H1 (cell line): ENCODE data around the gene AMER2. TPM values are rescaled to one million over a fixed set of nuclear protein-coding genes. Genes with fewer than 3 reads are reported as not detected.

Experiments
- ATF2 ChIP-seq: IDR thresholded peaks from 2 replicates; pipeline ENCODE4 v1.6.1; 2012; ENCODE audit warnings: low read length, inconsistent platforms
- polyA plus RNA-seq, 7 experiments: library from polyadenylated mRNA; depleted of rRNA in 3 of 7; stranded (reverse) in 5 of 7; unstranded in 2 of 7; fragments of >200 nt in 5 of 7; fragments of 200-250 nt in 2 of 7; gene quantifications; 1 replicate in 5 of 7; 2 replicates in 1 of 7; 4 replicates in 1 of 7; pipeline versions ENCODE4 v1.2.1 to v1.2.3, GENCODE V29; 2011 to 2013; ENCODE audit warnings: missing spikeins in 2 of 7, mixed read lengths in 2 of 7
- total RNA-seq: library from RNA; stranded (reverse); fragmentation: NEBNext Ultra II Directional; extraction: Animal tissue kit (Norgen Biotek cat#: 25700); gene quantifications from 2 replicates; pipeline ENCODE4 v1.2.1, GENCODE V29; 2021
- TF ChIP-seq, protein P1 (sequence below): IDR thresholded peaks from 2 replicates; pipeline ENCODE4 v1.6.1; 2011; ENCODE audit warnings: low read depth, mild to moderate bottlenecking, low read length; ENCODE audit not compliant: insufficient read depth

AMER2 gene
- total and polyA plus RNA-seq, 2 of the 8 experiments (the other 6 are each of a cell fraction or from before 2014, with no cell fraction given), result 0.14 to 0.50 TPM

DNA sequence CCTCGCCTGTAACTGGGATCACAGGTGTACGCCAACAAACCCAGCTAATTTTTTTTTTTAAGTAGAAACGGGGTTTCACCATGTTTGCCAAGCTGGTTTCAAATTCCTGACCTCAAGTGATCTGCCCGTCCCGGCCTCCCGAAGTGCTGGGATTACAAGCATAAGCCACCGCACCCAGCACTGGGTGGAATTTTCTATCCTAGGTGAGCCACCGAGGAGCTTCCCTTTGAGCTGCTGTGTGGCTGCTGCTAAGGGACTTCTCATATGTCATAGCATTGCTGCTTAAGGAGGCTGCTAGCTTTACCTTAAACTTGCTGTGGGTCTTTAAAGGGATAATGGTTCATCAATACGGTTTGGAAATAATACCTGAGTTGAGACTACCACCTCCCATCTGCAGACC lies 2.9 kb upstream of the AMER2 start (continued):
- no peak for TF ChIP-seq ATF2
- TF ChIP-seq, protein P1, sequence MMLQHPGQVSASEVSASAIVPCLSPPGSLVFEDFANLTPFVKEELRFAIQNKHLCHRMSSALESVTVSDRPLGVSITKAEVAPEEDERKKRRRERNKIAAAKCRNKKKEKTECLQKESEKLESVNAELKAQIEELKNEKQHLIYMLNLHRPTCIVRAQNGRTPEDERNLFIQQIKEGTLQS, result no peak
- TF ChIP-seq, all 59 proteins: peak for 0
